Nucleus accumbens (tissue), 56 donors: ENCODE data around the gene FLRT2.

ENCODE experiments used
- DNase-seq, 56 donors: peaks; one replicate each; lab custom pipeline; 2025; lab: John Stamatoyannopoulos, UW

The FLRT2 gene

GRCh38 chr14:85590784-85591183 lies 60.8 kb downstream of the FLRT2 start:
- DNase-seq, result no peak

GRCh38 chr14:85594217-85594616 lies 64.3 kb downstream of the FLRT2 start:
- DNase-seq, result no peak

- no peak for DNase-seq
These were observed 66.0 kb downstream of the FLRT2 start for GRCh38 chr14:85595981-85596380.

- no peak for DNase-seq
These were observed 66.6 kb downstream of the FLRT2 start for GRCh38 chr14:85596562-85596961.

- DNase-seq, result no peak
These were observed 67.8 kb downstream of the FLRT2 start for GRCh38 chr14:85597701-85598100.

GRCh38 chr14:85599939-85600338 lies 70.0 kb downstream of the FLRT2 start:
- no peak for DNase-seq

DNA sequence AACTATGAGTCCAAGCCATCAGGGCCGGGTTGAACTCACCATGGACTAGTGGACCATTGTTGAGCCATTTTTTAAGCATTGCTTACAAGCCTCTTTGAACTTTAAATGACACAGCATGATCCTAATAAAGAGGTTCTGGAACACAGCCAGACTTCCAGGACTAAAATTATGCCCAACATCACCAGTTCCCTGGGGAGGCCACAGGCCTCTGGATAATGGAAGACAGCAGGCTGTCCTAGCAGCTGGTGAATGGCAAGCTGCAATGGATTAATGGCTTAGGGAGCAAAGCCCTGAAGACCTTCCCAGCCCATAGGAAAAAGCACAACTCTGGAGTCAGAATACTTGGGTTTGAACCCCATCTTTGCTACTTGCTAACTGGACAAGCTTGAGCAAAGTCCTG lies 71.3 kb downstream of the FLRT2 start:
- no peak for DNase-seq

DNA sequence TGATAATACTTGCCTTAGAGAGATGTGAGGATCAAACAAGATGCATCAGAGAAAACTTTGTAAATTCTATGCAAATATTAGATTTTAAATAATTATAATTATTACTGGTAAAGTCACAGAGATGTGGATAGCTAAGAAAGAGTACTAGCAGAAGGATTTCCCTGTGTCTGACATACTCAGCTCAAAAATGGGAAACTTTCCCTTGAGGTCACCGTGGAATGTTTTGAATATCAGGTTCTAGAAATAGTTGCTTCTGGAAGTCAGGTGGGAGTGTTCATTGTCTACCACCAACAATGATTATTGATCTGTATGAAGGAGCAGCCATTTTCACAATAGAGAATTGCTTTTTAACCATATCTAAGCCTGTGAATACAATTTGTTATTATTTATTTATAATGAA lies 71.7 kb downstream of the FLRT2 start:
- no peak for DNase-seq

DNA sequence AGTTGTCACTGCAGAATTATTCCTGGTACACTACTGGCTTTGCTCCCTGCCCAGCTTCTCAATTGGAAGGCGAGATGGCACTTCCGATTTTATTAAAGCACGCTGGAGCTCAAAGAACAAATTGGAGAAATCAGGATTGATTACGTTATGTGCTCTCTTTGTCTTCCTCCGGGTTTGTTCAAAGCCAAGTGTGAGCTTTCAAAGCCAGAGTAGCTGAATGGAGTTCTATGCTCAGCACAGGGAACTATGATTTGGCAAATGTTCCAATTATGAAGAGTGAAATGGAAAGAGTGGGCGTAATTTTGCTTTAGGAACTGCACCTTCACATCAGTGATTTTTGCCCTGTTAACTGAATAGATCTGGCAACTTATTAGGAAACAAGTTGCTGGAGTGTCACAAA lies 72.4 kb downstream of the FLRT2 start:
- peak in 4 of 56 donors; percentile 16 to 31 (median 25) for DNase-seq

- DNase-seq, result peak in 1 of 56 donors; percentile 3
These were observed 74.1 kb downstream of the FLRT2 start for GRCh38 chr14:85604021-85604420.

DNA sequence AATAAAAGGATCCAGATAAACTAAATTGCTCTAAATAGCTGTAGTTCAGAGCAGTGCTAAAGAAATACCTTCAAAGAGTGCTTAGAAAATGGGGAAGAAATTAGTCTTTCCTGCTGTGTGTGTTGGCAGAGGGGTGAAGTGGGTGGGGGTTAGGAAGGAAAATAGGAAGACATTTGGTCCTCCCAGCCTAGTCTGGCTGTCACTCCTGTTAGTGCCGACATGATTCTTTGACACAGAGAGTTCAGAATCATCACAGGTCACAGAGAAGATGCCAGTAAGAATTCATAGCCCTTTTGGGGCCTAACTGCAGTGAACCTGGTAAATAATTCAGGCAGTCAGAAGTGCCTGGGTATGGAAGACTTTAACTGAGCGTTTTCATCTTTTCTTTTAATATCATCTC lies 74.8 kb downstream of the FLRT2 start:
- DNase-seq, result no peak

- DNase-seq, result no peak
These were observed 77.7 kb downstream of the FLRT2 start for GRCh38 chr14:85607651-85608081.

GRCh38 chr14:85613496-85613895 lies 83.6 kb downstream of the FLRT2 start:
- no peak for DNase-seq

DNA sequence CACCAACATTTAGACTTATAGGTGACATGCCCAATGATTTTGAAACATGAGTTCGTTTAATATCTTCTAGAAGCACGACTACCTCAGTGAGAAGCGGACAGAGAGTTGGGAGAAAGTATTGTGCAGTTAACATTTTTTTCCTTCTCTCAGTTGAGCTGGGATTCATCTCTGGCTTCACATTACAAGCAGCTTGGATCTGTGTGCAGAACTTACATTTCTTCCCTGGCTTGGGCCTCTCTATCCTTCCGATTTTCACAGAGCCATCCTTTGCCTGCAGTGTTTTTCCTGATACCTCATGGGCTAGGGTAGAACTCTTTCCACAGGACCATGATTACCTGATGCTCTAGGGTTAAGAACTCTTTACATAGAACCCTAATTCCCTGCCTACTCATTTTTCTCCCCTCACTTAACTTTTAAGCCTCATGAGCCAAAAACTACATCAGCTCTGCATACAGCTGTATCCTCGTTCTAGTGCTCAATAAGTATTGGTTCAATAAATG lies 86.5 kb downstream of the FLRT2 start:
- no peak for DNase-seq

DNA sequence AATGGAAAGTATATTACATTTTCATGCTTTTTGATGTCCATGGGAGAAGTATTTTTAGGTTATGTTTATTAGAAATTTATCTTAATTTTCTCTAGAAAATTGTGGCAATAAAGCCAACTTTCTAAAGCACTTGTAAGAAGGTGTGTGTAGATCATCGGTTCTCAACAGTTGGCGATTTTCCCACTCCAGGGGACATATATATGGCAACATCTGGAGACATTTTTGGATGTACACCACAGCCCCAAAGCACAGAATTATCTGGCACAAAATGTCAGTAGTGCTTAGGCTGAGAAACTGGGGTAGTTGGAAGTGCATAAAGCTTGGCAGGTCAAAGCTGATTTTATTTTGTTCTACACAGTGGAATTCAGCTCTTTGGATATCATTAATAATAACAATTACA lies 86.9 kb downstream of the FLRT2 start:
- no peak for DNase-seq

DNA sequence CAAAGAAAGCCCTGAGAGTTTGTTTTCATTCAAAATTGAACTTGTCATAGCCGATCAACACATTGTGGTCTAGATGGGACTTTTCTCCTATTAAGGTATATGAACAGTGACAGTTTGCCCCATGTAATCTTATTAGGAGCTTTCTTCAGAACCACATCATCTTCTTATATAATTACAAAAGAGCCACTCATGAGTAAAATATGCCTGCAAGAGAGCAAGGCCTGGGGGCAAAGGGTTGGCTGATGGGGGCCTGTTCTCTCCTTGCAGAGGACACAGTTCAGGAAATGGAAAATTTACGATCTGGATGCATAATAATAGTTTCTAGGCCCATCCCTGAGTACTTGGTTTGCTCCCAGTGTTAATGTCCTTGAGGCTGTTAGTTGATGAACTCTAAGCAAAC lies 87.8 kb downstream of the FLRT2 start:
- no peak for DNase-seq

- DNase-seq, result no peak
These were observed 88.4 kb downstream of the FLRT2 start for GRCh38 chr14:85618390-85618789.

DNA sequence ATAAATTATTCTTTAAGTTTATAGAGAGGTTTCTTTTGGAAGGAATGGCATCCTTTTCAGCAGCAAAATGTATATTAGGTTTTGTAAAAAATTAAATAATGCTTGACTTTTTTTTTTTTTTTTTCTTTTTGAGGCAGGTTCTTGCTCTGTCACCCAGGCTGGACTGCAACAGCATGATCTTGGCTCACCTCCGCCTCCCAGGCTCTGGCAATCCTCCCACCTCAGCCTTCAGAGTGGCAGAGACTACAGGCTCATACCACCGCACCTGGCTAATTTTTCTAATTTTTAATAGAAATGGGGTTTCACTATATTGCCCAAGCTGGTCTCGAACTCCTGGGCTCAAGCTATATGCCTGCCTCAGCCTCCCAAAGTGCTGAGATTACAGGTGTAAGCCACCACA lies 89.0 kb downstream of the FLRT2 start:
- DNase-seq, result no peak

DNA sequence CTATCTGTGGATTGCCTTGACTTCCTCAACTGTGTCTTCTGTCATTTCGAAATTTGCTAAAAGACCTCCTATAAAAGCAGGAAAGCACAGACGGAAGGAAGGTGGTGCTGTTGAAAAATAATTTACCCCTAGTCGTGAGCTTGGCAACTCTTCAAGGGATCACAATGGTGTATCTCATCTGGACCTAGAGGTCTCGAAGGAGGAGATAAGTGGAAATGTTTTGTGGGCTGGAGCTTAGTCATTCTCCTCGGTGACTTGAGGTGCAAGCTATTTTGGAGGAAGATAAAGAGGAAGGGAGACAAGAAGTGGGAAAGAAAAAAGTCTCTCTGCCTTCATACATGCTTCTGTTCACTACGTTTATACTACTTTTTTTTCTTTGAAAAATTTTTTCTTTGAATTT lies 89.9 kb downstream of the FLRT2 start:
- no peak for DNase-seq

GRCh38 chr14:85620947-85621346 lies 91.0 kb downstream of the FLRT2 start:
- no peak for DNase-seq

GRCh38 chr14:85622106-85622505 lies 92.2 kb downstream of the FLRT2 start:
- DNase-seq, result no peak

DNA sequence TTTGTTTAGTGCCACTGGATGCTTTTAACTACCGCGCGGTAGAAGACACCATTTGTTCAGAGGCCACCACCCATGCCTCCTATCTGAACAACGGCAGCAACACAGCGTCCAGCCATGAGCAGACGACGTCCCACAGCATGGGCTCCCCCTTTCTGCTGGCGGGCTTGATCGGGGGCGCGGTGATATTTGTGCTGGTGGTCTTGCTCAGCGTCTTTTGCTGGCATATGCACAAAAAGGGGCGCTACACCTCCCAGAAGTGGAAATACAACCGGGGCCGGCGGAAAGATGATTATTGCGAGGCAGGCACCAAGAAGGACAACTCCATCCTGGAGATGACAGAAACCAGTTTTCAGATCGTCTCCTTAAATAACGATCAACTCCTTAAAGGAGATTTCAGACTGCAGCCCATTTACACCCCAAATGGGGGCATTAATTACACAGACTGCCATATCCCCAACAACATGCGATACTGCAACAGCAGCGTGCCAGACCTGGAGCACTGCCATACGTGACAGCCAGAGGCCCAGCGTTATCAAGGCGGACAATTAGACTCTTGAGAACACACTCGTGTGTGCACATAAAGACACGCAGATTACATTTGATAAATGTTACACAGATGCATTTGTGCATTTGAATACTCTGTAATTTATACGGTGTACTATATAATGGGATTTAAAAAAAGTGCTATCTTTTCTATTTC lies 93.2 kb downstream of the FLRT2 start:
- DNase-seq, result no peak
